ENCODE data around the gene CR1.
"Not testable (repeated sequence)": the region's sequence is repeated elsewhere in the genome, so short reads cannot be mapped to it uniquely, and the experiment has no call there.

CR1 gene

GRCh38 chr1:207612762-207613161 lies 116.8 kb downstream of the CR1 start:
- POLR2A ChIA-PET = interaction anchor here (0.6 kb wide), 1 partner anchor 88 kb away, joined by 3 read pairs; no protein-coding TSS in a partner anchor
- CTCF ChIA-PET = interaction anchor here (4.1 kb wide), 1 partner anchor 8 kb away, joined by 24 read pairs; no protein-coding TSS in a partner anchor
- no peak overlapping the region for H3K4me3 ChIP-seq (ENCODE audit: low read depth, low read length)
- TF ChIP-seq, protein P1, sequence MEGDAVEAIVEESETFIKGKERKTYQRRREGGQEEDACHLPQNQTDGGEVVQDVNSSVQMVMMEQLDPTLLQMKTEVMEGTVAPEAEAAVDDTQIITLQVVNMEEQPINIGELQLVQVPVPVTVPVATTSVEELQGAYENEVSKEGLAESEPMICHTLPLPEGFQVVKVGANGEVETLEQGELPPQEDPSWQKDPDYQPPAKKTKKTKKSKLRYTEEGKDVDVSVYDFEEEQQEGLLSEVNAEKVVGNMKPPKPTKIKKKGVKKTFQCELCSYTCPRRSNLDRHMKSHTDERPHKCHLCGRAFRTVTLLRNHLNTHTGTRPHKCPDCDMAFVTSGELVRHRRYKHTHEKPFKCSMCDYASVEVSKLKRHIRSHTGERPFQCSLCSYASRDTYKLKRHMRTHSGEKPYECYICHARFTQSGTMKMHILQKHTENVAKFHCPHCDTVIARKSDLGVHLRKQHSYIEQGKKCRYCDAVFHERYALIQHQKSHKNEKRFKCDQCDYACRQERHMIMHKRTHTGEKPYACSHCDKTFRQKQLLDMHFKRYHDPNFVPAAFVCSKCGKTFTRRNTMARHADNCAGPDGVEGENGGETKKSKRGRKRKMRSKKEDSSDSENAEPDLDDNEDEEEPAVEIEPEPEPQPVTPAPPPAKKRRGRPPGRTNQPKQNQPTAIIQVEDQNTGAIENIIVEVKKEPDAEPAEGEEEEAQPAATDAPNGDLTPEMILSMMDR (IDR thresholded peaks at IDR 0.05; ENCODE audit: insufficient read depth, low read length, missing control alignments) = no peak
- DNase-seq (ENCODE audit: low read depth, low spot score) = no peak

DNA sequence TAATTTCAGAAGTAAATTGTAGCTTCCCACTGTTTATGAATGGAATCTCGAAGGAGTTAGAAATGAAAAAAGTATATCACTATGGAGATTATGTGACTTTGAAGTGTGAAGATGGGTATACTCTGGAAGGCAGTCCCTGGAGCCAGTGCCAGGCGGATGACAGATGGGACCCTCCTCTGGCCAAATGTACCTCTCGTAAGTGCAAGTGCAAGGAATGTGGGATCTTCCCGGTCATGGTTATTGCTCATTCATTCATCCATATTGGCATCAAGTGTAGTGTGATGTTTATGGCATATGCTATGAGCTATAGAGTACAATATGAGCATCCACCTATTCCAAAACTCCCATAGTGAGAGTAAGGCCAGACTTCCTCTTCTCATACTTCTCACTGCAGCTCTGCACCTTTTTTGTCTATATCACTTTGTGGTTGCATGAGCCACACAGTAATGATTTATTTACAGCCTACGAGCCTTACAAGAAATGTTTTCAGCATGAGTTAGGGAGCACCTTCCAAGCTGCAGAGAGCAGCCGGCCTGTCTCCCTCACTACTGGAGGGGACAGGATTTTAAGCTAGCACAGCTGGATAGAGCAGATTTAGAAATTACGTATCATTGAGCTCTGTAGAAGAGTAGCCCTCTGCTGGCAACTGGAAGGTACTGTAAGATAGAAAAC lies 124.0 kb downstream of the CR1 start:
- CTCF ChIA-PET = interaction anchor here (0.7 to 2.8 kb wide), 12 partner anchors 9 to 545 kb away, joined by 3 to 24 read pairs (median 4); no protein-coding TSS in a partner anchor
- no peak for DNase-seq (ENCODE audit: low read depth, low spot score)
- H3K4me3 ChIP-seq (ENCODE audit: low read depth, low read length) = no peak overlapping the region
- TF ChIP-seq, protein P1 (IDR thresholded peaks at IDR 0.05; ENCODE audit: insufficient read depth, low read length, missing control alignments) = peak; percentile 59
- POLR2A ChIA-PET = no interaction called here

- H3K4me3 ChIP-seq (ENCODE audit: low read depth, low read length) = no peak overlapping the region
- CTCF ChIA-PET = interaction anchor here (0.7 to 2.8 kb wide), 11 partner anchors 8 to 479 kb away, joined by 3 to 24 read pairs (median 5); no protein-coding TSS in a partner anchor
- TF ChIP-seq, protein P1 (IDR thresholded peaks at IDR 0.05; ENCODE audit: insufficient read depth, low read length, missing control alignments) = no peak
- DNase-seq (ENCODE audit: low read depth, low spot score) = no peak
- POLR2A ChIA-PET = no interaction called here
Measured at GRCh38 chr1:207620543-207620893, 124.6 kb downstream of the CR1 start.

DNA sequence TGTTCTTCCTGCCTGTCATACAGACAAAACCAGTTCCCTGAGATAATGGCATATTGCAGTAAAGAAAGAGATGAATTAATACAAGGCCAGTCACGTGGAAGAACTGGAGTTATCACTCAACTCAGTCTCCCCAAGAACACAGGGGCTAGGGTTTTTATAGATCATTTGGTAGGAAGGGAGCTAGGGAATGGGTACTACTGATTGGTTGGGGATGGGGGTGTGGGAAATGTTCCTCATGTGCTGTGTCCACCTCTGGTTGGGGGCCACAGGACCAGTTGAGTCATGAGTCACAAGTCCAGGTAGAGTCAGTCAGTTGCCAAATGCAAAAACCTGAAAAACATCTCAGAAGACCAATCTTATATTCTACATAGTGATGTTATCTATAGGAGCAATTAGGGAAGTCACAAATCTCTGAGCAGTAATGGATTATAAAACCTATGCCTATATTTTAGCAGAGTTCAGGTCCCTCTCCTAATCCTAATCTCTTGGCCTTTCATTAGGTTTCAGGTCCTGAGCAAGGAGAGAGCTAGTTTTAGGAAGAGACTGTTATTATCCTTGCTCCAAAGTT lies 129.6 kb downstream of the CR1 start:
- POLR2A ChIA-PET; H3K4me3 ChIP-seq (ENCODE audit: low read depth, low read length); CTCF ChIA-PET; DNase-seq (ENCODE audit: low read depth, low spot score): not testable (repeated sequence)

DNA sequence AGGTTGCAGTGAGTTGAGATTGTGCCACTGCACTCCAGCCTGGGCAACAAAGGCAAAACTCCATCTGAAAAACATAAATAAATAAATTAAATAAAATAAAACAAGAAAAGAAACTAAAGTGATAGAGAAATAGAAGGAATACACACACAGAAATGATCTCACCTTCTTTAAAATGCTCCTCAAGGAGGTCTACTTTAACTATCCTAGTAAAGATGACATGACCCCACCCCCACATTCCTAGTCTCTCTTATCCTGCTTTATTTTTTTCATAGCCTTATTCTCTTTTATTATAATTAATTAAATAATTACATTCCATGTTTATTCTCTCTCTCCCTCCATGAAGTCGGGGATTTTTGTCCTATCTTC lies 131.0 kb downstream of the CR1 start:
- TF ChIP-seq, protein P1 (IDR thresholded peaks at IDR 0.05; ENCODE audit: insufficient read depth, low read length, missing control alignments) = no peak
- no peak overlapping the region for H3K4me3 ChIP-seq (ENCODE audit: low read depth, low read length)
- CTCF ChIA-PET = no interaction called here
- DNase-seq (ENCODE audit: low read depth, low spot score) = no peak
- POLR2A ChIA-PET = no interaction called here

DNA sequence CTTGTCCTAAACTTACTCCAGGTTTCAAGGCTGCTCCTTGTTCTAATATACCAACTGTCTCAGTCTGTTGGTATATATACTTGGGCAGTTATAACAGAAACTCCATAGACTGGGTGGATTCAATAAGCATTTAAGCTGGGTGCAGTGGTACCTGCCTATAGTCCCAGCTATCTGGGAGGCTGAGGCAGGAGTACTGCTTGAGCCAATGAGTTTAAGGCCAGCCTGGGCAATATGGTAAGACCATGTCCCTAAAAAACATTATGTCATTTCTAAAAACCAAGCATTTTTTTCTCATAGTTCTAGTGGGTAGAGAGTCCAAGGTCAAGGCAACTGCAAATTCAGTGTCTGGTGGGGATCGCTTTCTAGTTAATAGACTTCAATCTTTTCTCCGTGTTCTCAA lies 131.5 kb downstream of the CR1 start:
- TF ChIP-seq, protein P1 (IDR thresholded peaks at IDR 0.05; ENCODE audit: insufficient read depth, low read length, missing control alignments) = no peak
- ChIA-PET CTCF (no interaction called here), POLR2A (no interaction called here)
- H3K4me3 ChIP-seq (ENCODE audit: low read depth, low read length) = no peak overlapping the region
- DNase-seq (ENCODE audit: low read depth, low spot score) = no peak

- TF ChIP-seq, protein P1 (IDR thresholded peaks at IDR 0.05; ENCODE audit: insufficient read depth, low read length, missing control alignments) = no peak
- DNase-seq (ENCODE audit: low read depth, low spot score) = no peak
- ChIA-PET CTCF (interaction anchor here (1.5 kb wide), 1 partner anchor 8 kb away, joined by 5 read pairs; no protein-coding TSS in a partner anchor), POLR2A (no interaction called here)
- H3K4me3 ChIP-seq (ENCODE audit: low read depth, low read length) = no peak overlapping the region
Measured at GRCh38 chr1:207628776-207629175, 132.8 kb downstream of the CR1 start.
